ENCODE data around the gene TSEN2.

DNA sequence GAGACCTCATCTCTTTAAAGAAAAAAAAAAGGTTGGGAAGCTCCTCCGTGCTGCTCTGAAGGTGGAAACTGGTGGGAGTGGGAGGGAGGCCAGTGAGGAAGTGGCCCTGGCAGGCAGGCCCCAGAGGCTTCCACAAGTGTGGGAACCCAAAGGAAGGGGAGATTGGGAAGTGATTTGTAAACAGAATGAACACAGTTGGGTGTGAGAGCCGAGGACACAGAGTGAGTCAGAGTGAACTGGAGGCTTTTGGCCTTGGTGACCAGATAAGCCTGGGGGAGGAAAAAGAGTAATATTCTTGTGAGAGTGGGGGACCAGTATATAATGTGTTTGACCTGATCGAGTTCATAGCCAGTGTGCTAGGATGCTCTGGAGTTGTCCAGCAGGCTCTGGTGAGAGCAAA lies 95.6 kb downstream of the TSEN2 start:
- no peak for TF ChIP-seq POLR2A (IDR thresholded peaks at IDR 0.05)
- TF ChIP-seq, protein P1, sequence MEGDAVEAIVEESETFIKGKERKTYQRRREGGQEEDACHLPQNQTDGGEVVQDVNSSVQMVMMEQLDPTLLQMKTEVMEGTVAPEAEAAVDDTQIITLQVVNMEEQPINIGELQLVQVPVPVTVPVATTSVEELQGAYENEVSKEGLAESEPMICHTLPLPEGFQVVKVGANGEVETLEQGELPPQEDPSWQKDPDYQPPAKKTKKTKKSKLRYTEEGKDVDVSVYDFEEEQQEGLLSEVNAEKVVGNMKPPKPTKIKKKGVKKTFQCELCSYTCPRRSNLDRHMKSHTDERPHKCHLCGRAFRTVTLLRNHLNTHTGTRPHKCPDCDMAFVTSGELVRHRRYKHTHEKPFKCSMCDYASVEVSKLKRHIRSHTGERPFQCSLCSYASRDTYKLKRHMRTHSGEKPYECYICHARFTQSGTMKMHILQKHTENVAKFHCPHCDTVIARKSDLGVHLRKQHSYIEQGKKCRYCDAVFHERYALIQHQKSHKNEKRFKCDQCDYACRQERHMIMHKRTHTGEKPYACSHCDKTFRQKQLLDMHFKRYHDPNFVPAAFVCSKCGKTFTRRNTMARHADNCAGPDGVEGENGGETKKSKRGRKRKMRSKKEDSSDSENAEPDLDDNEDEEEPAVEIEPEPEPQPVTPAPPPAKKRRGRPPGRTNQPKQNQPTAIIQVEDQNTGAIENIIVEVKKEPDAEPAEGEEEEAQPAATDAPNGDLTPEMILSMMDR (IDR thresholded peaks at IDR 0.05) = no peak
- TF ChIP-seq POLR2AphosphoS5 (IDR thresholded peaks at IDR 0.05) = no peak
